GM18873 (cell line): ENCODE data around the gene DGKQ.

Source experiments
- ATAC-seq: cut with Tn5 transposase; IDR thresholded peaks from one replicate; pipeline ENCODE4 v1.9.1; 2021; ENCODE audit warnings: mild to moderate bottlenecking, moderate library complexity, moderate number of reproducible peaks; ENCODE audit not compliant: unreplicated experiment, low FRiP score

The DGKQ gene

GRCh38 chr4:910366-911091, 62.8 kb downstream of the DGKQ start:
- no peak for ATAC-seq

GRCh38 chr4:909821-910220, 63.5 kb downstream of the DGKQ start:
- no peak for ATAC-seq

GRCh38 chr4:909131-909571, 64.2 kb downstream of the DGKQ start:
- no peak for ATAC-seq
